Mesendoderm (in vitro differentiated cells): ENCODE results near the gene OCRL.

Experiments
- DNase-seq: peaks from one replicate; pipeline ENCODE4 v3.0.0; 2013
- H2AK5ac ChIP-seq: 2 replicates; pipeline ENCODE4 v1.6.1; 2013; ENCODE audit warnings: low read length, inconsistent platforms
- H2BK120ac ChIP-seq: 2 replicates; pipeline ENCODE4 v1.6.1; 2013; ENCODE audit warnings: low read depth, mild to moderate bottlenecking, low read length, moderate library complexity, mixed read lengths
- H2BK15ac ChIP-seq: replicated peaks from 2 replicates; pipeline ENCODE4 v1.6.1; 2013; ENCODE audit warnings: low read depth, mild to moderate bottlenecking, moderate library complexity
- H2BK5ac ChIP-seq: 2 replicates; pipeline ENCODE4 v1.6.1; 2013; ENCODE audit warnings: low read length, inconsistent platforms
- H3K18ac ChIP-seq: 2 replicates; pipeline ENCODE4 v1.6.1; 2013; ENCODE audit warnings: mild to moderate bottlenecking, low read length, mixed read lengths
- H3K23ac ChIP-seq: one replicate; pipeline ENCODE4 v1.6.1; 2013; ENCODE audit warnings: low read length
- H3K27ac ChIP-seq: 2 replicates; pipeline ENCODE4 v1.5.1; 2013; ENCODE audit warnings: low read depth, mild to moderate bottlenecking, inconsistent platforms, low read length, moderate library complexity
- H3K27me3 ChIP-seq: 2 replicates; pipeline ENCODE4 v1.6.1; 2013; ENCODE audit warnings: low read length, control low read depth, mild to moderate bottlenecking, inconsistent platforms; ENCODE audit not compliant: insufficient read depth, poor library complexity
- H3K36me3 ChIP-seq: 2 replicates; pipeline ENCODE4 v1.6.1; 2013; ENCODE audit warnings: low read length, inconsistent platforms; ENCODE audit not compliant: control insufficient read depth, insufficient read depth
- H3K4ac ChIP-seq: one replicate; pipeline ENCODE4 v1.6.1; 2013; ENCODE audit warnings: low read depth, mild to moderate bottlenecking, low read length, moderate library complexity
- H3K4me1 ChIP-seq: 2 replicates; pipeline ENCODE4 v1.6.1; 2013; ENCODE audit warnings: low read depth, low read length, inconsistent platforms; ENCODE audit not compliant: control insufficient read depth
- H3K4me2 ChIP-seq: 2 replicates; pipeline ENCODE4 v1.6.1; 2013; ENCODE audit warnings: low read length
- H3K4me3 ChIP-seq: 2 replicates; pipeline ENCODE4 v1.5.1; 2013; ENCODE audit warnings: mild to moderate bottlenecking, low read length
- H3K56ac ChIP-seq: one replicate; pipeline ENCODE4 v1.6.1; 2013; ENCODE audit warnings: low read length
- H3K79me1 ChIP-seq: 2 replicates; pipeline ENCODE4 v1.6.1; 2013; ENCODE audit warnings: low read length, inconsistent platforms
- H3K79me2 ChIP-seq: 2 replicates; pipeline ENCODE4 v1.6.1; 2013; ENCODE audit warnings: mild to moderate bottlenecking, low read length; ENCODE audit not compliant: control insufficient read depth, insufficient read depth
- H3K9ac ChIP-seq: 2 replicates; pipeline ENCODE4 v1.6.1; 2013; ENCODE audit warnings: low read length, inconsistent platforms
- H4K5ac ChIP-seq: one replicate; pipeline ENCODE4 v1.6.1; 2013; ENCODE audit warnings: low read length
- H4K8ac ChIP-seq: one replicate; pipeline ENCODE4 v1.6.1; 2013; ENCODE audit warnings: low read depth, mild to moderate bottlenecking, control low read depth, low read length, moderate library complexity
- WGBS: extraction: QIAGEN DNeasy Blood & Tissue Kit; methylation state at CpG from one replicate; pipeline ENCODE4 v1.1.7; 2013; ENCODE audit warnings: low lambda C conversion rate, missing lambda C conversion rate; ENCODE audit not compliant: insufficient coverage; ENCODE audit errors: extremely low coverage; 5-methylcytosine and 5-hydroxymethylcytosine counted together

OCRL gene

GRCh38 chrX:129614481-129615255, 74.6 kb downstream of the OCRL start:
- Histone ChIP-seq H2BK5ac (no peak overlapping the region), H3K36me3 (no peaks in the 10 kb centered on the region), H3K9ac (no peak overlapping the region), H3K4me2 (no peak overlapping the region), H3K18ac (no peak overlapping the region), H3K4me3 (no peak overlapping the region), H4K5ac (no peak overlapping the region), H3K56ac (no peak overlapping the region), H4K8ac (no peak overlapping the region), H2BK120ac (no peak overlapping the region), H3K79me1 (no peaks in the 10 kb centered on the region), H2AK5ac (no peak overlapping the region), H3K27me3 (no peaks in the 10 kb centered on the region), H3K27ac (no peak overlapping the region), H2BK15ac (no peak overlapping the region), H3K4ac (no peak overlapping the region), H3K23ac (no peak overlapping the region), H3K79me2 (no peaks in the 10 kb centered on the region), H3K4me1 (no peaks in the 10 kb centered on the region)
- no peak for DNase-seq
- no CpG with 5 or more reads among the region's 5 CpGs for WGBS

- no peak overlapping the region for H2BK15ac ChIP-seq
- H3K27me3 ChIP-seq, result no peaks in the 10 kb centered on the region
- WGBS, result no CpG with 5 or more reads among the region's 6 CpGs
- H3K23ac ChIP-seq, result no peak overlapping the region
- no peak overlapping the region for H3K4ac ChIP-seq
- no peak overlapping the region for H3K4me3 ChIP-seq
- H2AK5ac ChIP-seq, result no peak overlapping the region
- H3K4me1 ChIP-seq, result no peaks in the 10 kb centered on the region
- no peak overlapping the region for H2BK5ac ChIP-seq
- no peak overlapping the region for H3K9ac ChIP-seq
- DNase-seq, result no peak
- H2BK120ac ChIP-seq, result no peak overlapping the region
- H3K79me1 ChIP-seq, result no peaks in the 10 kb centered on the region
- H3K4me2 ChIP-seq, result no peak overlapping the region
- H3K56ac ChIP-seq, result no peak overlapping the region
- no peak overlapping the region for H3K18ac ChIP-seq
- H4K8ac ChIP-seq, result no peak overlapping the region
- H3K27ac ChIP-seq, result no peak overlapping the region
- H3K36me3 ChIP-seq, result no peaks in the 10 kb centered on the region
- H4K5ac ChIP-seq, result no peak overlapping the region
- H3K79me2 ChIP-seq, result no peaks in the 10 kb centered on the region
Observed at GRCh38 chrX:129617420-129617819, 77.4 kb downstream of the OCRL start.

- Histone ChIP-seq H2BK120ac (no peak overlapping the region), H3K79me1 (no peaks in the 10 kb centered on the region), H3K9ac (no peak overlapping the region), H3K18ac (no peak overlapping the region), H3K27ac (no peak overlapping the region), H4K5ac (no peak overlapping the region), H2BK15ac (no peak overlapping the region), H3K27me3 (no peaks in the 10 kb centered on the region), H3K79me2 (no peaks in the 10 kb centered on the region), H4K8ac (no peak overlapping the region), H3K56ac (no peak overlapping the region), H2BK5ac (no peak overlapping the region), H3K4me2 (no peak overlapping the region), H3K4me3 (no peak overlapping the region), H3K36me3 (no peaks in the 10 kb centered on the region), H3K4me1 (no peaks in the 10 kb centered on the region), H3K23ac (no peak overlapping the region), H2AK5ac (no peak overlapping the region), H3K4ac (no peak overlapping the region)
- no peak for DNase-seq
- no CpG with 5 or more reads among the region's 4 CpGs for WGBS
Observed at GRCh38 chrX:129618997-129619396, 78.9 kb downstream of the OCRL start.

- Histone ChIP-seq H3K23ac (no peak overlapping the region), H3K27ac (no peak overlapping the region), H3K36me3 (no peaks in the 10 kb centered on the region), H3K4me1 (no peaks in the 10 kb centered on the region), H4K5ac (no peak overlapping the region), H3K79me1 (no peaks in the 10 kb centered on the region), H2AK5ac (no peak overlapping the region), H3K18ac (no peak overlapping the region), H3K4me3 (no peak overlapping the region), H2BK120ac (no peak overlapping the region), H2BK15ac (no peak overlapping the region), H3K9ac (no peak overlapping the region), H2BK5ac (no peak overlapping the region), H4K8ac (no peak overlapping the region), H3K27me3 (no peaks in the 10 kb centered on the region), H3K56ac (no peak overlapping the region), H3K79me2 (no peaks in the 10 kb centered on the region), H3K4me2 (no peak overlapping the region), H3K4ac (no peak overlapping the region)
- no CpG with 5 or more reads among the region's 10 CpGs for whole genome bisulfite sequencing
- peak; percentile 91 for DNase-seq
Observed at GRCh38 chrX:129622757-129623301, 82.8 kb downstream of the OCRL start.

DNA sequence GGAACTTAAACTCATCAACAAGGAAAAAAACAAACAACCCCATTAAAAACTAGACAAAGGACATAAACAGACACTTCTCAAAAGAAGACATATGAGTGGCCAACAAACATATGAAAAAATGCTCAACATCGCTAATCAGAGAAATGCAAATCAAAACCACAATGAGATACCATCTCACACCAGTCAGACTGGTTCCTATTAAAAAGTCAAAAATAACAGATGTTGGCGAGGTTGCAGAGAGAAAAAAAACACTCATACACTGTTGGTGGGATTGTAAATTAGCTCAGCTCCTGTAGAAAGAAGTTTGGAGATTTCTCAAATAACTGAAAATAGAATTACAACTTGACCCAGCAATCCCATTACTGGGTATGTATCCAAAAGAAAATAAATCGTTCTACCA, 86.0 kb downstream of the OCRL start:
- Histone ChIP-seq H3K9ac (no peak overlapping the region), H3K36me3 (no peaks in the 10 kb centered on the region), H3K27ac (no peak overlapping the region), H3K4me1 (no peaks in the 10 kb centered on the region), H3K56ac (no peak overlapping the region), H2BK120ac (no peak overlapping the region), H3K18ac (no peak overlapping the region), H3K4me3 (no peak overlapping the region), H3K79me2 (no peaks in the 10 kb centered on the region), H3K27me3 (no peaks in the 10 kb centered on the region), H2AK5ac (no peak overlapping the region), H2BK5ac (no peak overlapping the region), H4K5ac (no peak overlapping the region), H2BK15ac (no peak overlapping the region), H3K4me2 (no peak overlapping the region), H3K4ac (no peak overlapping the region), H3K79me1 (no peaks in the 10 kb centered on the region), H3K23ac (no peak overlapping the region), H4K8ac (no peak overlapping the region)
- DNase-seq, result no peak
- no CpG with 5 or more reads among the region's 3 CpGs for WGBS

- H3K27me3 ChIP-seq, result no peaks in the 10 kb centered on the region
- H2BK15ac ChIP-seq, result no peak overlapping the region
- H3K27ac ChIP-seq, result no peak overlapping the region
- no peaks in the 10 kb centered on the region for H3K4me1 ChIP-seq
- no peak overlapping the region for H3K9ac ChIP-seq
- no peak for DNase-seq
- no CpG with 5 or more reads among the region's 7 CpGs for WGBS
- no peak overlapping the region for H3K23ac ChIP-seq
- H3K56ac ChIP-seq, result no peak overlapping the region
- no peak overlapping the region for H4K5ac ChIP-seq
- H2BK120ac ChIP-seq, result no peak overlapping the region
- no peak overlapping the region for H3K4me2 ChIP-seq
- H4K8ac ChIP-seq, result no peak overlapping the region
- no peak overlapping the region for H2AK5ac ChIP-seq
- H3K18ac ChIP-seq, result no peak overlapping the region
- no peak overlapping the region for H2BK5ac ChIP-seq
- no peaks in the 10 kb centered on the region for H3K79me1 ChIP-seq
- no peak overlapping the region for H3K4ac ChIP-seq
- no peaks in the 10 kb centered on the region for H3K36me3 ChIP-seq
- H3K79me2 ChIP-seq, result no peaks in the 10 kb centered on the region
- no peak overlapping the region for H3K4me3 ChIP-seq
Observed at GRCh38 chrX:129629837-129630236, 89.8 kb downstream of the OCRL start.
